GM12801 (cell line): ENCODE data around the gene CHN2.

Source experiments
- TF ChIP-seq, protein P1 (sequence below): IDR thresholded peaks from one replicate; pipeline ENCODE4 v1.5.1; 2011; ENCODE audit warnings: control low read depth; ENCODE audit not compliant: insufficient read length; ENCODE audit errors: extremely low read depth

Gene CHN2

DNA sequence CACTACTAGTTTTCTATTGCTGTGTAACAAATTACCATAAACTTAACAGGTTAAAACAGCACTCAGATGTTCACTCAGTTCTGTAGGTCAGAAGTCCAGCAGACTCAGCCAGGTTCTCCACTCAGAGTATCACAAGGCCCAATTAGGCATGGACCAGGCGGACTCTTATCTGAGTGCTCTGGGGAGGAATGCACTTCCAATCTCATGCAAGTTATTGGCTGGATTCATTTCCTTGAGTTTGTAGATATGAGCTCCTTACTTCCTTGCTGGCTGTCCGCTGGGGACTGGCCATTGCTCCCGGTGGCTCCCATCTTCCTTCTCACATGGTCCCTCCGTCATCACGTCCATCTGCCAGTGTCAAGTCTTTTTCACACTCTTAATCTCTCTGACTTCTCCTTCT is 232.0 kb downstream of the CHN2 start:
- TF ChIP-seq, protein P1, sequence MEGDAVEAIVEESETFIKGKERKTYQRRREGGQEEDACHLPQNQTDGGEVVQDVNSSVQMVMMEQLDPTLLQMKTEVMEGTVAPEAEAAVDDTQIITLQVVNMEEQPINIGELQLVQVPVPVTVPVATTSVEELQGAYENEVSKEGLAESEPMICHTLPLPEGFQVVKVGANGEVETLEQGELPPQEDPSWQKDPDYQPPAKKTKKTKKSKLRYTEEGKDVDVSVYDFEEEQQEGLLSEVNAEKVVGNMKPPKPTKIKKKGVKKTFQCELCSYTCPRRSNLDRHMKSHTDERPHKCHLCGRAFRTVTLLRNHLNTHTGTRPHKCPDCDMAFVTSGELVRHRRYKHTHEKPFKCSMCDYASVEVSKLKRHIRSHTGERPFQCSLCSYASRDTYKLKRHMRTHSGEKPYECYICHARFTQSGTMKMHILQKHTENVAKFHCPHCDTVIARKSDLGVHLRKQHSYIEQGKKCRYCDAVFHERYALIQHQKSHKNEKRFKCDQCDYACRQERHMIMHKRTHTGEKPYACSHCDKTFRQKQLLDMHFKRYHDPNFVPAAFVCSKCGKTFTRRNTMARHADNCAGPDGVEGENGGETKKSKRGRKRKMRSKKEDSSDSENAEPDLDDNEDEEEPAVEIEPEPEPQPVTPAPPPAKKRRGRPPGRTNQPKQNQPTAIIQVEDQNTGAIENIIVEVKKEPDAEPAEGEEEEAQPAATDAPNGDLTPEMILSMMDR = no peak

DNA sequence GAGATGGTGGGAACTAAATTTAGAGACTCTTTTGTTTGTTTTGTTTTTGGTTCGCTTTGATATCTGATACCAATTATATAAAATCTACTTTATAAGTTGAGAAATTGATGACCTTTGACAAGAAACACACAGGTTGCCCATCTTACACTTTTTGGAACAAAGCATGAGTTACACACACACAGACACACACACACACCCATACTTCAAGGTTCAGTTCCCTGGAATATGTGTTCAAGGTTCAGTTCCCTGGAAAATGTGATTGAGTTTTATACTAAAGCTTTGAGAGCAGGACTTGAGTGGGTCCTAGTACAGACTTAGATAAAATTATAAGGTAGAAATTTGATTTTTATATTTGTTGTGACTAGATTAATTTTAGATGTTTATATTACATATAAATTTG is 234.8 kb downstream of the CHN2 start:
- TF ChIP-seq, protein P1 = no peak

DNA sequence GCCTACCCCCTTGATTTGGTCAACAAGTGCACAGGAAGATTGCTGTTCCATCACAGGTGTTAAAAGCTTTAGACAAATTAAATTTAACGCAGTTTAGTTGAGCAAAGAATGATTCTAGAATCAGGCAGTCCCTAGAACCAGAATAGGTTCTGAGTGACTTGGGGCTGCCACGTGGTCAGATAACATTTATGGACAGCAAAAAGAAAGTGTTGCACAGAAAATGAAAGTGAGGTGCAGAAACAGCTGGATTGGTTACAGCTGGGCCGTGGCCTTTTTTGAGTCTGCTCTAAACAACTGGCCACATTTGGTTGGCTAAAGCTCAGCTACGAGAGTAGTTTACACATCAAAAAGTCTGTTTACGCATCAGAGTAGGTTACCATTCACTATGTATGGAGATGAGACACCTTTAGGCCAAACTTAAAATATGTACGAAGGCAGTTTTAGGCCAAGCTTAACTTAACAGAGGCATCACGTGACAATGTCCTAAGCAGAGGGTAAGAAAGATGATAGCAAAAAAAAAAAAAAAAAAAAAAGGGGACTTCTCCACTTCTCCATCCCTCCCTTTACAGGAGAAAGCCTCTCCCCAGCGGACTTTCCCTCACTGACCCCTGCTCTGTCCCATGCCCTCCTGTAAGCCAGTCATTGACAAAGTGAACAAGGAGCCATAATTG is 235.8 kb downstream of the CHN2 start:
- TF ChIP-seq, protein P1 = no peak

DNA sequence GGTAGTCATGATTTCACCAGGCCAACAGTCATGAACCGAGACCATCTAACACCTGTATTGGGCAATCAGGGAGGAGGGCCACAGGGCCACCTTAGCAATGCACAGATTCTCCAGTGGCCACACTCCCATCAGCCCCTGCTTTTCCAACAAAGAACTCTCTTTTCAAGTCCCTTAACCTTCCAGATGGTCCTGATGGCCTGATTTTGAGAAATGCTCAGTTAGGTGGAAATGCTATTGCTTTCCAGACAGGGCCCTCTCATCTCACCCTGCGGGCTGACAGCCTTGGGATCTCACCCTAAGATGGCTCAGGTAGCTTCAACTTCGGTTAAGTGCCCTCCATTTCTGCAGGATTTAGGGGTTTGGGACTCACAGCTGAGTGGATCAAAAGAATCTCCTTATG is 237.1 kb downstream of the CHN2 start:
- TF ChIP-seq, protein P1 = no peak

DNA sequence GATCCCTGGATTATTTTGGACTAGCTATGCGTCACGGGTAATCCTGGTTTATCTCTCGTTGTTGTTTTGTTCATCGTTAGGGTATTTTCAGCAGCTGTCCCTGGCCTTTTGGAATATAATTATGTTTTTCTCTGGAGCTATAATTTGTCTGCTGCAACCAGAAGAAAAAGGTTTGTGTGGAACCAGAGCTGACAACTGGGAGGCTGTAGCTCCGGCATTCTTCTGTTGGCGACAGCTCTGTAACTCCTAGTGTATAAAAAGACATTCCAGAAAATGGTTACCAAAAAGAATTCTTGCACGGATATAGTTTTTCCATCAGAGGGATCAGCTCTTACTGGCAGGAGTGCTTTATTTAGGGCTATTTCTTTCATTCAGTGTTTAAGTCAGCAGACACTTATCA is 238.1 kb downstream of the CHN2 start:
- TF ChIP-seq, protein P1 = no peak

DNA sequence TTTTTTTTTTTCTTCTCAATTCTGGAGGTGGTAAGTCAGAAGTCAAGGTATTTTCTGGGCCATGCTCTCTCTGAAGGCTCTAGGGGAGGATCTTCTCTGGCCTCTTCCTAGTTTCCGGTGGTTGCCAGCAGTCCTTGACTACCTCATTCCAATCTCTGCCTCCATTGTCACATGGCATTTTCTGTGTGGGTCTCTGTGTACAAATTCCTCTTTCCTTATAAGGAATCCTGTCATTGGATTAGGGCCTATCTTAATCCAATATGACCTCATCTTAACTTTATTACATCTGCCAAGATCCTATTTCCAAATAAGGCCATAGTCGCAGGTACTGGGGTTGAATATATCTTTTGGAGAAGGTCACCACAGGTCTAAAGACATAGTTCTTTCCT is 239.8 kb downstream of the CHN2 start:
- TF ChIP-seq, protein P1 = no peak

DNA sequence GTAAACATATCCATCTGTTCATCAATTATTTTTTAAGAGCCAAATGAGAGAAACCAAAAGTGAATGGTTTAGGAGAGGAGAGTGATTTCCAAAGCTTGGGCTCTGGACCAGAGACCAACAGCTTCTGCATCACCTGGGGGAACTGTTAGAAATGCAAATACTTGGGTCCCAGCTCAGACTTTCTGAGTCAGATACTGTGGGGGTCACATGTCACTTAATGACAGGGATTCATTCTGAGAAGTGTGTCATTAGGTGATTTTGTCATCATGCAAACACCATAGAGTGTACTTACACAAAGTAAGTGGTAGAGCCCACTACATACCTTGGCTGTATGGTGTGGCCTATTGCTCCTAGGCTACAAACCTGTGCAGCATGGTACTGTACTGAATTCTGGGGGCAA is 240.6 kb downstream of the CHN2 start:
- TF ChIP-seq, protein P1 = no peak
